K562 (cell line): ENCODE measurements around the gene KLHL41. TPM values are rescaled to one million over a fixed set of nuclear protein-coding genes. Genes with fewer than 3 reads are reported as not detected.
A peak's percentile ranks its signal among the peaks of the same experiment; 100 is the strongest.
"Not testable (repeated sequence)": the region's sequence is repeated elsewhere in the genome, so short reads cannot be mapped to it uniquely, and the experiment has no call there.

Experiments
- ATAC-seq: fragments of 200-7000 bp; cut with Tn5 transposase; 3 replicates; pipeline ENCODE4 v1.9.1; 2020; ENCODE audit warnings: moderate library complexity
- BruUV-seq: library from RNA; stranded (reverse); fragments of 400-500 nt; replicated peaks from 2 replicates; lab custom pipeline; 2021; lab: Mats Ljungman, UMichigan
- CTCF ChIA-PET: fragments of 300-600 bp; formaldehyde crosslinking; extraction: SDS; loops from one replicate; lab custom pipeline; 2021; ENCODE audit warnings: low intra/inter-chr PET ratio; lab: Yijun Ruan, JAX
- POLR2A ChIA-PET: fragments of 300-600, 350-650 bp; sonication (Branson Sonifier 250); formaldehyde crosslinking; extraction: SDS; loops from one replicate; lab custom pipeline; 2021; ENCODE audit warnings: antibody characterized with exemption, inconsistent platforms; lab: Yijun Ruan, JAX
- DNase-seq, 4 experiments: peaks; one replicate each; pipeline versions ENCODE4 v3.0.0 to v3.0.0-alpha.2; 2011 to 2018; ENCODE audit warnings: low spot score in 3 of 4, mixed read lengths in 3 of 4; ENCODE audit errors: extremely low read depth in 1 of 4
- FAIRE-seq: peaks from 2 replicates; lab custom pipeline; 2011; peaks lifted over from hg19 to GRCh38; lab: Jason Lieb, UNC
- H2AFZ ChIP-seq: 2 replicates; pipeline ENCODE4 v1.6.0; 2011; ENCODE audit warnings: low read depth, low read length, control low read depth, inconsistent platforms
- H3K27ac ChIP-seq: fragments of 200-600 bp; 3 replicates; pipeline ENCODE4 v1.8.0; 2011; ENCODE audit warnings: low read depth, mild to moderate bottlenecking, control low read depth, inconsistent platforms, low read length, moderate library complexity, mixed read lengths; ENCODE audit errors: extremely low read depth
- H3K27me3 ChIP-seq, 2 experiments: fragments of 300-600 bp in 1 of 2; 2 replicates in 1 of 2; 3 replicates in 1 of 2; pipeline versions ENCODE4 v1.6.0 to v1.8.0; 2011; ENCODE audit warnings: inconsistent platforms in 2 of 2, low read length in 2 of 2, mild to moderate bottlenecking in 1 of 2, mixed read lengths in 1 of 2, moderate library complexity in 1 of 2; ENCODE audit not compliant: control insufficient read depth in 2 of 2, insufficient read depth in 2 of 2
- H3K36me3 ChIP-seq: fragments of 300-600 bp; 3 replicates; pipeline ENCODE4 v1.8.0; 2011; ENCODE audit warnings: mild to moderate bottlenecking, low read length, inconsistent platforms; ENCODE audit not compliant: control insufficient read depth, insufficient read depth
- H3K4me1 ChIP-seq, 2 experiments: fragments of 200-600 bp in 1 of 2; replicated peaks in 1 of 2; 2 replicates in 1 of 2; 3 replicates in 1 of 2; pipeline versions ENCODE4 v1.5.1 to v1.8.0; 2011; ENCODE audit warnings: inconsistent platforms in 2 of 2, low read length in 2 of 2, mild to moderate bottlenecking in 1 of 2, mixed read lengths in 1 of 2, moderate library complexity in 1 of 2; ENCODE audit not compliant: control insufficient read depth in 2 of 2, insufficient read depth in 2 of 2
- H3K4me2 ChIP-seq: 2 replicates; pipeline ENCODE4 v1.6.1; 2011; ENCODE audit warnings: low read length, control low read depth, inconsistent platforms, mixed read lengths; ENCODE audit not compliant: insufficient read depth
- H3K4me3 ChIP-seq: fragments of 200-600 bp; sonication (generic), shearing (Covaris generic); 2 replicates; pipeline ENCODE4 v1.5.1; 2016; ENCODE audit warnings: control low read depth, inconsistent platforms
- H3K79me2 ChIP-seq: fragments of 200-600 bp; 3 replicates; pipeline ENCODE4 v1.8.0; 2011; ENCODE audit warnings: low read length, inconsistent platforms; ENCODE audit not compliant: control insufficient read depth, insufficient read depth
- H3K9ac ChIP-seq, 2 experiments: 2 replicates each; pipeline versions ENCODE4 v1.6.0 to v1.6.1; 2011; ENCODE audit warnings: low read depth in 2 of 2, low read length in 2 of 2, control low read depth in 1 of 2, inconsistent platforms in 1 of 2, mild to moderate bottlenecking in 1 of 2, mixed read lengths in 1 of 2; ENCODE audit not compliant: insufficient read depth in 1 of 2
- H3K9me1 ChIP-seq: one replicate; pipeline ENCODE4 v1.6.0; 2011; ENCODE audit warnings: inconsistent platforms, mild to moderate bottlenecking, low read length, moderate library complexity; ENCODE audit not compliant: control insufficient read depth, insufficient read depth
- H3K9me3 ChIP-seq: replicated peaks from 2 replicates; pipeline ENCODE4 v1.5.1; 2011; ENCODE audit warnings: low read depth, low read length, inconsistent platforms; ENCODE audit not compliant: control insufficient read depth, insufficient read depth
- H4K20me1 ChIP-seq: replicated peaks from 2 replicates; pipeline ENCODE4 v1.6.1; 2011; ENCODE audit warnings: low read length, inconsistent platforms, mixed read lengths; ENCODE audit not compliant: control insufficient read depth, insufficient read depth
- BCOR ChIP-seq: fragments of 450-650 bp; IDR thresholded peaks from 2 replicates; pipeline ENCODE4 v1.6.1; 2016
- DACH1 ChIP-seq: fragments of 450-650 bp; IDR thresholded peaks from 2 replicates; pipeline ENCODE4 v1.6.1; 2018; ENCODE audit not compliant: partially characterized antibody
- E2F5 ChIP-seq: sonication (generic); formaldehyde crosslinking; IDR thresholded peaks from 2 replicates; pipeline ENCODE4 v1.8.0; 2022; ENCODE audit warnings: mild to moderate bottlenecking, missing genetic modification reagents
- KDM1A ChIP-seq, 2 experiments: fragments of 450-650 bp; IDR thresholded peaks; 2 replicates each; pipeline ENCODE4 v1.6.1; 2016; ENCODE audit warnings: mild to moderate bottlenecking in 2 of 2
- SMARCA5 ChIP-seq: fragments of 450-650 bp; IDR thresholded peaks from 2 replicates; pipeline ENCODE4 v1.6.1; 2016
- TEAD1 ChIP-seq, 2 experiments: fragments of 450-650 bp in 1 of 2; sonication (generic) in 1 of 2; formaldehyde crosslinking; IDR thresholded peaks; 2 replicates each; pipeline versions ENCODE4 v1.4.0 to v1.8.0; 2020 to 2022; ENCODE audit warnings: mild to moderate bottlenecking in 2 of 2, missing genetic modification reagents in 1 of 2
- ZFX ChIP-seq: sonication (generic); formaldehyde crosslinking; IDR thresholded peaks from 2 replicates; pipeline ENCODE4 v1.8.0; 2022; ENCODE audit warnings: mild to moderate bottlenecking, missing genetic modification reagents, moderate library complexity
- ZNF121 ChIP-seq: sonication (generic); formaldehyde crosslinking; conservative IDR thresholded peaks from 2 replicates; pipeline ENCODE4 v1.8.0; 2022; ENCODE audit warnings: missing genetic modification reagents
- ZNF431 ChIP-seq: sonication (generic); formaldehyde crosslinking; IDR thresholded peaks from 2 replicates; pipeline ENCODE4 v1.8.0; 2022; ENCODE audit warnings: mild to moderate bottlenecking, missing genetic modification reagents
- WGBS: fragments of 100-300 bp; shearing (Covaris generic); methylation state at CpG from one replicate; pipeline ENCODE4 v1.1.6; 2016; ENCODE audit warnings: low coverage, mixed read lengths; ENCODE audit not compliant: insufficient coverage; ENCODE audit errors: missing lambda C conversion rate; 5-methylcytosine and 5-hydroxymethylcytosine counted together
- in situ Hi-C: fragments of 300-500 bp; cut with MboI; formaldehyde crosslinking; loops from 4 replicates; pipeline ENCODE4 v1.15.0; 2018; ENCODE audit warnings: inconsistent platforms, mixed read lengths
- intact Hi-C: fragments of 100-400 bp; cut with micrococcal nuclease; formaldehyde crosslinking; loops from 2 replicates; pipeline ENCODE4 v1.14.2; 2022
- polyA plus RNA-seq, 8 experiments: library from polyadenylated mRNA; depleted of rRNA in 4 of 8; stranded (reverse) in 5 of 8; unstranded in 3 of 8; fragments of >200 nt; fragmentation: Nextera tagmentation in 2 of 8; fragmentation: Illumina TruSeq in 1 of 8; extraction: Ambion mirVana in 2 of 8; extraction: Trizol in 1 of 8; gene quantifications; 2 replicates each; pipeline versions ENCODE4 v1.2.1 to v1.2.3, GENCODE V29; 2011 to 2014; ENCODE audit warnings: inconsistent platforms in 1 of 8, missing spikeins in 1 of 8
- total RNA-seq, 7 experiments: library from RNA; depleted of rRNA in 6 of 7; stranded (reverse); fragments of >200 nt in 6 of 7; fragmentation: Illumina TruSeq in 2 of 7; extraction: Trizol in 2 of 7; gene quantifications; 2 replicates each; pipeline versions ENCODE4 v1.2.1 to v1.2.3, GENCODE V29; 2011 to 2021; ENCODE audit warnings: low replicate concordance in 1 of 7
- TF ChIP-seq, protein P1 (sequence below): fragments of 450-650 bp; IDR thresholded peaks from 2 replicates; pipeline ENCODE4 v1.6.1; 2016; ENCODE audit warnings: mild to moderate bottlenecking

Gene KLHL41
- total and polyA plus RNA-seq, 9 of the 15 experiments (the other 6 are each of a cell fraction or from before 2014, with no cell fraction given), result 0.05 to 1.5 (median 0.09) TPM

DNA sequence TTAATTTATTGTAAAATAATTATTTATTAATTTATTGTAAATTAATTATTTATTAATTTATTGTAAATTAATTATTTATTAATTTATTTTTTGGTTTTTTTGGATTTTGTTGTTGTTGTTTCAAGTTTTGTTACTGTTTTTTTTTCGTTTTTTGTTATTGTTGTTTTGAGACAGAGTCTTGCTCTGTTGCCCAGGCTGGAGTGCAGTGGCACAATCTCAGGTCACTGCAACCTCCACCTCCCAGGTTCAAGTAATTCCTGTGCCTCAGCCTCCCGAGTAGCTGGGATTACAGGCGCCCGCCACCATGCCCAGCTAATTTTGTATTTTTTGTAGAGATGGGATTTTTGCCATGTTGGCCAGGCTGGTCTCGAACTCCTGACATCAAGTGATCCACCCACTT lies 52.6 kb downstream of the KLHL41 start:
- CTCF ChIA-PET, H4K20me1 ChIP-seq, H3K79me2 ChIP-seq, H3K9ac ChIP-seq, H2AFZ ChIP-seq, intact Hi-C loops, ATAC-seq, DNase-seq, H3K4me2 ChIP-seq, FAIRE-seq, H3K4me3 ChIP-seq, H3K4me1 ChIP-seq, H3K27ac ChIP-seq, in situ Hi-C loops, H3K27me3 ChIP-seq, H3K9me3 ChIP-seq, BruUV-seq, H3K9me1 ChIP-seq: not testable (repeated sequence)
- POLR2A ChIA-PET, result interaction anchor here (3.4 kb wide), 1 partner anchor 11 kb away, joined by 17 read pairs; the partner anchor contains the start of gene FASTKD1
- 93% methylated on average over 5 of the region's 5 CpGs for WGBS
- peaks cover 57% of the 10 kb centered on the region for H3K36me3 ChIP-seq
- TF ChIP-seq ZNF121 (CRISPR knock-in tag), result 0 out of 2 replicates have a peak, but pooled peaks have one; percentile 18
- peak; percentile 58; the same call in 1 of the 2 replicates for TF ChIP-seq BCOR
- TF ChIP-seq, protein P1, sequence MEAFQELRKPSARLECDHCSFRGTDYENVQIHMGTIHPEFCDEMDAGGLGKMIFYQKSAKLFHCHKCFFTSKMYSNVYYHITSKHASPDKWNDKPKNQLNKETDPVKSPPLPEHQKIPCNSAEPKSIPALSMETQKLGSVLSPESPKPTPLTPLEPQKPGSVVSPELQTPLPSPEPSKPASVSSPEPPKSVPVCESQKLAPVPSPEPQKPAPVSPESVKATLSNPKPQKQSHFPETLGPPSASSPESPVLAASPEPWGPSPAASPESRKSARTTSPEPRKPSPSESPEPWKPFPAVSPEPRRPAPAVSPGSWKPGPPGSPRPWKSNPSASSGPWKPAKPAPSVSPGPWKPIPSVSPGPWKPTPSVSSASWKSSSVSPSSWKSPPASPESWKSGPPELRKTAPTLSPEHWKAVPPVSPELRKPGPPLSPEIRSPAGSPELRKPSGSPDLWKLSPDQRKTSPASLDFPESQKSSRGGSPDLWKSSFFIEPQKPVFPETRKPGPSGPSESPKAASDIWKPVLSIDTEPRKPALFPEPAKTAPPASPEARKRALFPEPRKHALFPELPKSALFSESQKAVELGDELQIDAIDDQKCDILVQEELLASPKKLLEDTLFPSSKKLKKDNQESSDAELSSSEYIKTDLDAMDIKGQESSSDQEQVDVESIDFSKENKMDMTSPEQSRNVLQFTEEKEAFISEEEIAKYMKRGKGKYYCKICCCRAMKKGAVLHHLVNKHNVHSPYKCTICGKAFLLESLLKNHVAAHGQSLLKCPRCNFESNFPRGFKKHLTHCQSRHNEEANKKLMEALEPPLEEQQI, result 0 out of 2 replicates have a peak, but pooled peaks have one; percentile 28
- peak; percentile 75 for TF ChIP-seq ZNF431
- 0 out of 2 replicates have a peak, but pooled peaks have one; percentile 26 for TF ChIP-seq ZFX (CRISPR knock-in tag)
- 0 out of 4 replicates have a peak, but pooled peaks of 1 of the 2 experiments have one; percentile 16 for TF ChIP-seq TEAD1 (CRISPR knock-in tag; IDR thresholded peaks at IDR 0.05)
- 0 out of 4 replicates have a peak, but pooled peaks of 1 of the 2 experiments have one; percentile 10 for TF ChIP-seq KDM1A (IDR thresholded peaks at IDR 0.05)
- TF ChIP-seq E2F5 (CRISPR knock-in tag), result 0 out of 2 replicates have a peak, but pooled peaks have one; percentile 50
- TF ChIP-seq SMARCA5, result peak; percentile 75; the same call in 1 of the 2 replicates
- TF ChIP-seq DACH1, result peak; percentile 90
